Measurements from ENCODE around the gene TAF11L7.
"Not testable (repeated sequence)": the region's sequence is repeated elsewhere in the genome, so short reads cannot be mapped to it uniquely, and the experiment has no call there.

DNA sequence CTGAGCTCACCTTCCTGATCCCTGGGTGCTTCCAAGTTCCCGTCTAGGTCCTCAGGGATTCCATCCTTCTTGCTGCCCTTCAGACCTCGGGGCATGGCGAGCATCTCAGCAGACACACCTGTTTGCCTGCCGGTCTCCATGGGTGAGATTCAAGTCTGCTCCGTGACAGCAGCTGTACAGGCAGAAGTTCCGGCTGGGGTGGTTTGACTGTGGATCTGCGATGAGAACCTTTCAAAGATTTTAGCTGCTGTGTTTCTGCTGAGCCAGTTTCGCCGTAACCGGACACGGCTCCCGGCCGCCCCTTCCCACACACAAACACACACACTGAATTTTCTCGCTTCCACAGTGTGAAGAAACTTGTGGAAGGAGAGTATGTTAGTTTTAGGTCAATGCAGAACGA, 8.7 kb upstream of the TAF11L7 start, which contains the start of gene TAF11L9:
- TF ChIP-seq, protein P1, sequence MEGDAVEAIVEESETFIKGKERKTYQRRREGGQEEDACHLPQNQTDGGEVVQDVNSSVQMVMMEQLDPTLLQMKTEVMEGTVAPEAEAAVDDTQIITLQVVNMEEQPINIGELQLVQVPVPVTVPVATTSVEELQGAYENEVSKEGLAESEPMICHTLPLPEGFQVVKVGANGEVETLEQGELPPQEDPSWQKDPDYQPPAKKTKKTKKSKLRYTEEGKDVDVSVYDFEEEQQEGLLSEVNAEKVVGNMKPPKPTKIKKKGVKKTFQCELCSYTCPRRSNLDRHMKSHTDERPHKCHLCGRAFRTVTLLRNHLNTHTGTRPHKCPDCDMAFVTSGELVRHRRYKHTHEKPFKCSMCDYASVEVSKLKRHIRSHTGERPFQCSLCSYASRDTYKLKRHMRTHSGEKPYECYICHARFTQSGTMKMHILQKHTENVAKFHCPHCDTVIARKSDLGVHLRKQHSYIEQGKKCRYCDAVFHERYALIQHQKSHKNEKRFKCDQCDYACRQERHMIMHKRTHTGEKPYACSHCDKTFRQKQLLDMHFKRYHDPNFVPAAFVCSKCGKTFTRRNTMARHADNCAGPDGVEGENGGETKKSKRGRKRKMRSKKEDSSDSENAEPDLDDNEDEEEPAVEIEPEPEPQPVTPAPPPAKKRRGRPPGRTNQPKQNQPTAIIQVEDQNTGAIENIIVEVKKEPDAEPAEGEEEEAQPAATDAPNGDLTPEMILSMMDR (IDR thresholded peaks at IDR 0.05): not testable (repeated sequence)
- not testable (repeated sequence) for TF ChIP-seq POLR2AphosphoS5 (IDR thresholded peaks at IDR 0.05; ENCODE audit: low read depth, low read length)

Measured in Panc1 (cell line).